Loucy (cell line): ENCODE data around the gene HSDL1.
A peak's percentile ranks its signal among the peaks of the same experiment; 100 is the strongest.
"Not testable (repeated sequence)": the region's sequence is repeated elsewhere in the genome, so short reads cannot be mapped to it uniquely, and the experiment has no call there.

ENCODE experiments used
- H2AFZ ChIP-seq: fragments of 200-600 bp; sonication (generic); 2 replicates; pipeline ENCODE4 v1.6.0; 2016; ENCODE audit warnings: antibody characterized with exemption, mild to moderate bottlenecking, low read length, moderate library complexity
- H3F3A ChIP-seq: fragments of 200-600 bp; 2 replicates; pipeline ENCODE4 v1.6.0; 2016; ENCODE audit warnings: antibody characterized with exemption, low read depth, mild to moderate bottlenecking
- H3K27me3 ChIP-seq: fragments of 200-600 bp; sonication (generic); 2 replicates; pipeline ENCODE4 v1.6.1; 2014; ENCODE audit warnings: low read length, mild to moderate bottlenecking; ENCODE audit not compliant: insufficient read depth, poor library complexity, severe bottlenecking
- H3K36me3 ChIP-seq: fragments of 200-600 bp; sonication (generic); 2 replicates; pipeline ENCODE4 v1.6.1; 2016; ENCODE audit warnings: low read length; ENCODE audit not compliant: insufficient read depth
- H3K4me1 ChIP-seq: fragments of 200-600 bp; sonication (generic); 2 replicates; pipeline ENCODE4 v1.5.1; 2014; ENCODE audit warnings: low read length, mild to moderate bottlenecking; ENCODE audit not compliant: insufficient read depth, poor library complexity, severe bottlenecking
- H3K4me2 ChIP-seq: fragments of 200-600 bp; sonication (generic); 2 replicates; pipeline ENCODE4 v1.6.0; 2014; ENCODE audit warnings: antibody characterized with exemption, low read length, low read depth, mild to moderate bottlenecking; ENCODE audit not compliant: poor library complexity, severe bottlenecking
- H3K4me3 ChIP-seq: fragments of 200-600 bp; sonication (generic); 2 replicates; pipeline ENCODE4 v1.5.1; 2014; ENCODE audit warnings: low read length, mild to moderate bottlenecking, mixed read lengths; ENCODE audit not compliant: poor library complexity, severe bottlenecking
- H3K79me2 ChIP-seq: fragments of 200-600 bp; sonication (generic); 2 replicates; pipeline ENCODE4 v1.6.1; 2014; ENCODE audit warnings: low read length; ENCODE audit not compliant: insufficient read depth
- H3K9ac ChIP-seq: fragments of 200-600 bp; sonication (generic); 2 replicates; pipeline ENCODE4 v1.6.0; 2014; ENCODE audit warnings: mild to moderate bottlenecking, low read depth, low read length, moderate library complexity; ENCODE audit not compliant: poor library complexity, severe bottlenecking
- H3K9me2 ChIP-seq: fragments of 200-600 bp; sonication (generic); replicated peaks from 2 replicates; pipeline ENCODE4 v1.6.1; 2016; ENCODE audit warnings: low read depth, low read length, mixed read lengths
- H3K9me3 ChIP-seq: fragments of 200-600 bp; sonication (generic); 2 replicates; pipeline ENCODE4 v1.6.1; 2014; ENCODE audit warnings: mild to moderate bottlenecking, antibody characterized with exemption, low read length, low read depth; ENCODE audit not compliant: insufficient read depth
- H4K20me1 ChIP-seq: fragments of 200-600 bp; sonication (generic); 2 replicates; pipeline ENCODE4 v1.6.0; 2014; ENCODE audit warnings: antibody characterized with exemption, low read length, mild to moderate bottlenecking; ENCODE audit not compliant: insufficient read depth, poor library complexity, severe bottlenecking
- CTCF ChIP-seq: fragments of 200-600 bp; sonication (generic); conservative IDR thresholded peaks from 2 replicates; pipeline ENCODE4 v1.5.1; 2014; ENCODE audit warnings: mild to moderate bottlenecking, antibody characterized with exemption, low read length
- EZH2phosphoT487 ChIP-seq: fragments of 200-600 bp; IDR thresholded peaks from 2 replicates; pipeline ENCODE4 v1.6.1; 2018; ENCODE audit warnings: antibody characterized with exemption, mild to moderate bottlenecking, moderate library complexity, borderline replicate concordance

The HSDL1 gene

DNA sequence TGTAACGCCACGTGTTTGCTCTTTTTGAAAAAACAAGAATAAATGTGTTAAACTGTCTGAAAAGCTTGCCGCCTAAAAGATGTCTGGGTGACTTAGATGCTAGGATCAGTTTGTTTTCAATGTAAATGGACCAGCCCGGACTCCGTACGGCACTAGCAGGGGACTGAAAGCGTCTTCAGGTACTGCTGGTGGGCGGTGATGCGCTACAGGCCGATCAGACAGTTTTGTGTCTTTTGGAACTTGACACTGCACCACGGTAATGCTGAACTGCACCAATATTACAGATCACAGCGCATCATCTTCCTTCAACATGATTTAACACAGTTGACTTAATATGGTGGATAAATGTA, 27.5 kb downstream of the HSDL1 start:
- H3K36me3 ChIP-seq, result peaks cover 9% of the 10 kb centered on the region; the same call in 1 of the 2 replicates
- TF ChIP-seq CTCF, result no peak
- TF ChIP-seq EZH2phosphoT487, result no peak
- no peaks in the 10 kb centered on the region for H3K9me3 ChIP-seq
- H3K9me2 ChIP-seq, result no peaks in the 10 kb centered on the region
- H3K27me3 ChIP-seq, result no peaks in the 10 kb centered on the region
- H3K4me2 ChIP-seq, result peak overlapping the region; percentile 85
- peak overlapping the region; percentile 94 for H2AFZ ChIP-seq
- H4K20me1 ChIP-seq, result peaks cover 28% of the 10 kb centered on the region
- H3F3A ChIP-seq, result 0 out of 2 replicates have a peak, but pooled peaks cover 4% of the 10 kb centered on the region
- H3K79me2 ChIP-seq, result peaks cover 48% of the 10 kb centered on the region
- H3K4me3 ChIP-seq, result peak overlapping the region; percentile 100
- H3K9ac ChIP-seq, result peak overlapping the region; percentile 97
- peaks cover 31% of the 10 kb centered on the region for H3K4me1 ChIP-seq

- Histone ChIP-seq H3K4me3 (peak within 1 kb of the TSS; percentile 100), H3K9ac (peak within 1 kb of the TSS; percentile 97), H2AFZ (peak within 1 kb of the TSS; percentile 94), H3K9me3 (no peaks in the 10 kb centered on the region), H4K20me1 (peaks cover 28% of the 10 kb centered on the region), H3F3A (0 out of 2 replicates have a peak, but pooled peaks cover 4% of the 10 kb centered on the region), H3K9me2 (no peaks in the 10 kb centered on the region), H3K79me2 (peaks cover 54% of the 10 kb centered on the region), H3K4me2 (peak within 1 kb of the TSS; percentile 96), H3K27me3 (no peaks in the 10 kb centered on the region), H3K4me1 (peaks cover 31% of the 10 kb centered on the region), H3K36me3 (peaks cover 4% of the 10 kb centered on the region; the same call in 1 of the 2 replicates)
- TF ChIP-seq CTCF, result no peak
- TF ChIP-seq EZH2phosphoT487, result no peak
Measured at GRCh38 chr16:84116720-84117493, 28.1 kb downstream of the HSDL1 start, which contains the start of gene MBTPS1. Gene MBTPS1, minus strand, starts transcription at chr16:84116942. Its CDS starts 15,159 bp downstream, at chr16:84101783.

DNA sequence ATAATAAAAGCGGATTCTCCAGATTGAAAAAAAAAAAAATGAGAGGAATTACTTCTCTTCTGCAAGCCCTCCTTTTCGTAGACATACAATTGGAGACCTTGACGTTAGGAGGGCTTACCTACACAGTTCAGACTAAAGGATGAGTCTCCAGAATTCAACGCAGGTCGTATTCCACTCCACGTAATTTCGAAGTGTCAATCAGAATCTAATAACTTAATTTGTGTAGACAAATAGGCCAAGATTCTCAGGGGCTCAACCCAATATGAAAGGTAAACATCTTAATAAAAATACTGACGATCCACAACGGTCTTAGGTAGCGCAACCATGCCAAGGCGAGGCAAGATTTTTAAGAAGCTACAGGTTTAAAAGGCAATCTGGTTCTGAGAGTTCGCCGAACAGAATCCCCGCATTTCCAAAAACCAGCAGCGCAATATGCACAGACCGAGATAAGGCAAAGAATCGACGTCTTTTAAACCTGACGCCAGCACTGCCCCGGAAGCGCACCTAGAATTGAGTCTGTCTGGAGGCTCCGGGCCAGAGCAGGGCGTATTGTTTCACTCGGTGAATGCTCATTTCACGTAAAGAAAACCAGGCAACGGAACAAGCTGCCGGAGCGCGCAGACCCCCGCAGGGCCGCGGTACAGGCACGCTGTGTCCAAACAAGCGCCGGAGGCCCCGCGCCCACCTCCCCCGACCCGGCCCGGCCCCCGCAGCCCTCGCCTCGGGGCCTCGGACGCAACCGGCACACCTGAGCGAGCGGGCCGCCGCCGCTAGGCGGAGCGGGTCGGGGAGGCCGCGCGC, 28.9 kb downstream of the HSDL1 start:
- peak overlapping the region; percentile 97 for H3K9ac ChIP-seq
- H2AFZ ChIP-seq, result peak overlapping the region; percentile 60
- peak overlapping the region; percentile 100 for H3K4me3 ChIP-seq
- no peaks in the 10 kb centered on the region for H3K9me3 ChIP-seq
- peaks cover 34% of the 10 kb centered on the region for H4K20me1 ChIP-seq
- peaks cover 62% of the 10 kb centered on the region for H3K79me2 ChIP-seq
- peak overlapping the region; percentile 96 for H3K4me2 ChIP-seq
- H3K4me1 ChIP-seq, result peaks cover 31% of the 10 kb centered on the region
- no peaks in the 10 kb centered on the region; the same call in 1 of the 2 replicates for H3K36me3 ChIP-seq
- TF ChIP-seq CTCF (no peak), EZH2phosphoT487 (no peak)
- H3F3A ChIP-seq, result 0 out of 2 replicates have a peak, but pooled peaks cover 4% of the 10 kb centered on the region
- no peaks in the 10 kb centered on the region for H3K27me3 ChIP-seq
- H3K9me2 ChIP-seq, result no peaks in the 10 kb centered on the region

DNA sequence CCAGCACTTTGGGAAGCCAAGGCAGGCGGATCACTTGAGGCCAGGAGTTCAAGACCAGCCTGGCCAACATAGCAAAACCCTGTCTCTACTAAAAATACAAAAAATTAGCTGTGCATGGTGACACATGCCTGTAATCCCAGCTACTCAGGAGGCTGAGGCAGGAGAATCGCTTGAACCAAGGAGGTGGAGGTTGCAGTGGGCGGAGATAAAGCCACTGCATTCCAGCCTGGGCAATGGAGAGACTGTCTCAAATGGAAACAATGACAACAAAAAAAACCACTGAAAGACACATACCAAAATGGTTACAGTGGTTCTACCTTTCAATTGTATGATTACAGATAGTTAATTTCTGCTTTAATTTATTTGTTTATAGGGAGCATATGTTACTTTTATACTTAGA, 33.0 kb downstream of the HSDL1 start:
- not testable (repeated sequence) for H3K9me3 ChIP-seq, H2AFZ ChIP-seq, H3F3A ChIP-seq, H3K9ac ChIP-seq, H3K9me2 ChIP-seq, H3K27me3 ChIP-seq, H3K4me3 ChIP-seq
- peaks cover 14% of the 10 kb centered on the region; the same call in 1 of the 2 replicates for H3K36me3 ChIP-seq
- peaks cover 95% of the 10 kb centered on the region for H3K79me2 ChIP-seq
- H3K4me1 ChIP-seq, result peaks cover 33% of the 10 kb centered on the region
- peak overlapping the region; percentile 96 for H3K4me2 ChIP-seq
- H4K20me1 ChIP-seq, result peaks cover 48% of the 10 kb centered on the region
